Lower leg skin (tissue), 3 donors: Measurements from ENCODE around the gene AEBP1.

Experiments used
- CTCF ChIP-seq, 3 donors: fragments of 450-650 bp; IDR thresholded peaks; one replicate each; pipeline ENCODE4 v1.5.1; 2016; ENCODE audit warnings: antibody characterized with exemption in 3 of 3, mild to moderate bottlenecking in 3 of 3, moderate library complexity in 2 of 3
- POLR2A ChIP-seq, 2 donors: fragments of 450-650 bp; IDR thresholded peaks; one replicate each; pipeline ENCODE4 v1.6.1; 2016 to 2017; ENCODE audit warnings: antibody characterized with exemption in 2 of 2, mild to moderate bottlenecking in 1 of 2, moderate library complexity in 1 of 2

- TF ChIP-seq POLR2A (IDR thresholded peaks at IDR 0.05) (no peak), CTCF (IDR thresholded peaks at IDR 0.05) (no peak)
Observed at GRCh38 chr7:44062903-44063295, 41.2 kb upstream of the AEBP1 start.
